Measurements from ENCODE around the gene HOXB9. TPM values are rescaled to one million over a fixed set of nuclear protein-coding genes. Genes with fewer than 3 reads are reported as not detected.

Gene HOXB9
- total RNA-seq, 4 donors from 2014 or later: not detected

- no peak for ATAC-seq
- Histone ChIP-seq H3K9me3 (no peaks in the 10 kb centered on the region), H3K27me3 (peaks cover 99% of the 10 kb centered on the region), H3K4me1 (peaks cover 0 to 37% (median 20%) of the 10 kb centered on the region in 3 donors), H3K36me3 (no peaks in the 10 kb centered on the region), H3K27ac (no peak overlapping the region), H3K4me3 (no peak overlapping the region)
- TF ChIP-seq POLR2A (IDR thresholded peaks at IDR 0.05) (no peak), EP300 (IDR thresholded peaks at IDR 0.05) (no peak), CTCF (IDR thresholded peaks at IDR 0.05) (no peak), POLR2AphosphoS5 (IDR thresholded peaks at IDR 0.05) (no peak)
- WGBS, 2 donors (ENCODE audit: low coverage in 1 of 2): 8 to 13% methylated on average over 10 of the region's 41 CpGs
These were observed 4.5 kb downstream of the HOXB9 start for GRCh38 chr17:48621410-48622392.

GRCh38 chr17:48620461-48621139 lies 5.6 kb downstream of the HOXB9 start:
- TF ChIP-seq EP300 (IDR thresholded peaks at IDR 0.05) (no peak), POLR2AphosphoS5 (IDR thresholded peaks at IDR 0.05) (no peak), POLR2A (IDR thresholded peaks at IDR 0.05) (no peak), CTCF (IDR thresholded peaks at IDR 0.05) (no peak)
- Histone ChIP-seq H3K4me1 (peaks cover 0 to 26% (median 9%) of the 10 kb centered on the region in 3 donors), H3K4me3 (no peak overlapping the region), H3K27me3 (peaks cover 99% of the 10 kb centered on the region), H3K27ac (no peak overlapping the region), H3K9me3 (no peaks in the 10 kb centered on the region), H3K36me3 (no peaks in the 10 kb centered on the region)
- no peak for ATAC-seq
- WGBS, 2 donors (ENCODE audit: low coverage in 1 of 2): 29 to 45% methylated on average over 3 of the region's 6 CpGs

- Histone ChIP-seq H3K9me3 (no peaks in the 10 kb centered on the region), H3K27me3 (peaks cover 99% of the 10 kb centered on the region)
- WGBS, 2 donors (ENCODE audit: low coverage in 1 of 2): 23% methylated on average over 10 of the region's 32 CpGs; no CpG with 5 or more reads in 1 of the 2 donors
These were observed 6.2 kb downstream of the HOXB9 start for GRCh38 chr17:48619826-48620449.

GRCh38 chr17:48618256-48618896 lies 7.8 kb downstream of the HOXB9 start:
- Histone ChIP-seq H3K27me3 (peaks cover 99% of the 10 kb centered on the region), H3K4me3 (no peak overlapping the region), H3K36me3 (no peaks in the 10 kb centered on the region), H3K9me3 (no peaks in the 10 kb centered on the region), H3K27ac (no peak overlapping the region), H3K4me1 (peaks cover 0 to 30% (median 0%) of the 10 kb centered on the region in 3 donors)
- 0 to 4% methylated on average over 6 to 19 of the region's 25 CpGs for WGBS, 2 donors (ENCODE audit: low coverage in 1 of 2)
- TF ChIP-seq EP300 (IDR thresholded peaks at IDR 0.05) (no peak), CTCF (IDR thresholded peaks at IDR 0.05) (peak in 3 of 4 experiments; percentile 97 to 98 (median 98)), POLR2AphosphoS5 (IDR thresholded peaks at IDR 0.05) (peak; percentile 12), POLR2A (IDR thresholded peaks at IDR 0.05) (no peak)
- peak; percentile 85 for ATAC-seq

More at GRCh38 chr17:48619826-48620449, 6.2 kb downstream of the HOXB9 start:
- no peak overlapping the region for H3K27ac ChIP-seq
- no peak for TF ChIP-seq POLR2AphosphoS5 (IDR thresholded peaks at IDR 0.05)
- no peak for TF ChIP-seq POLR2A (IDR thresholded peaks at IDR 0.05)
- no peak for TF ChIP-seq EP300 (IDR thresholded peaks at IDR 0.05)
- no peak for TF ChIP-seq CTCF (IDR thresholded peaks at IDR 0.05)
- H3K36me3 ChIP-seq: no peaks in the 10 kb centered on the region
- H3K4me1 ChIP-seq: peaks cover 0 to 20% (median 3%) of the 10 kb centered on the region in 3 donors
- H3K4me3 ChIP-seq: no peak overlapping the region
- ATAC-seq: no peak
